ENCODE results near the gene OR56A4. TPM values are rescaled to one million over a fixed set of nuclear protein-coding genes. Genes with fewer than 3 reads are reported as not detected.
A peak's percentile ranks its signal among the peaks of the same experiment; 100 is the strongest.

OR56A4 gene
- total RNA-seq, 4 donors from 2014 or later, result not detected

GRCh38 chr11:6027501-6027900, 20.8 kb upstream of the OR56A4 start:
- Histone ChIP-seq H3K36me3 (no peaks in the 10 kb centered on the region), H3K27me3 (no peaks in the 10 kb centered on the region), H3K4me1 (no peaks in the 10 kb centered on the region), H3K27ac (no peak overlapping the region), H3K4me3 (no peak overlapping the region), H3K9me3 (no peaks in the 10 kb centered on the region)
- DNase-seq, result no peak
- intact Hi-C loops (cut with DNase I; ENCODE audit: low total_unique reads), result loop anchor here (10.0 kb wide), 1 partner anchor 327 kb away; no protein-coding TSS in a partner anchor
- TF ChIP-seq CTCF (IDR thresholded peaks at IDR 0.05) (no peak), POLR2A (IDR thresholded peaks at IDR 0.05) (no peak)

GRCh38 chr11:6025056-6025455, 18.3 kb upstream of the OR56A4 start:
- no peak for TF ChIP-seq POLR2A (IDR thresholded peaks at IDR 0.05)
- TF ChIP-seq CTCF (IDR thresholded peaks at IDR 0.05), result no peak
- DNase-seq, result no peak
- H3K9me3 ChIP-seq, result no peaks in the 10 kb centered on the region
- intact Hi-C loops (cut with DNase I; ENCODE audit: low total_unique reads), result loop anchor here (10.0 kb wide), 1 partner anchor 330 kb away; no protein-coding TSS in a partner anchor
- no peaks in the 10 kb centered on the region for H3K36me3 ChIP-seq
- no peak overlapping the region for H3K4me3 ChIP-seq
- no peaks in the 10 kb centered on the region for H3K4me1 ChIP-seq
- no peaks in the 10 kb centered on the region for H3K27me3 ChIP-seq
- H3K27ac ChIP-seq, result no peak overlapping the region

GRCh38 chr11:6022956-6023355, 16.2 kb upstream of the OR56A4 start:
- Histone ChIP-seq H3K9me3 (no peaks in the 10 kb centered on the region), H3K4me1 (no peaks in the 10 kb centered on the region), H3K27me3 (no peaks in the 10 kb centered on the region), H3K4me3 (no peak overlapping the region), H3K27ac (no peak overlapping the region), H3K36me3 (no peaks in the 10 kb centered on the region)
- intact Hi-C loops (cut with DNase I; ENCODE audit: low total_unique reads), result loop anchor here (10.0 kb wide), 1 partner anchor 332 kb away; no protein-coding TSS in a partner anchor
- peak; percentile 37 to 52 (median 45) for TF ChIP-seq CTCF (IDR thresholded peaks at IDR 0.05)
- TF ChIP-seq POLR2A (IDR thresholded peaks at IDR 0.05), result no peak
- DNase-seq, result no peak

- intact Hi-C loops (cut with DNase I; ENCODE audit: low total_unique reads), result no loop called here
- no peak for DNase-seq
- H3K36me3 ChIP-seq, result no peaks in the 10 kb centered on the region
- H3K27me3 ChIP-seq, result no peaks in the 10 kb centered on the region
- no peaks in the 10 kb centered on the region for H3K9me3 ChIP-seq
- TF ChIP-seq CTCF (IDR thresholded peaks at IDR 0.05) (no peak), POLR2A (IDR thresholded peaks at IDR 0.05) (no peak)
- H3K4me3 ChIP-seq, result no peak overlapping the region
- no peaks in the 10 kb centered on the region for H3K4me1 ChIP-seq
- H3K27ac ChIP-seq, result no peak overlapping the region
Measured at GRCh38 chr11:6013042-6013441, 6.3 kb upstream of the OR56A4 start.

- no peak for TF ChIP-seq POLR2A (IDR thresholded peaks at IDR 0.05)
- no peak for TF ChIP-seq CTCF (IDR thresholded peaks at IDR 0.05)
- intact Hi-C loops (cut with DNase I; ENCODE audit: low total_unique reads), result no loop called here
- Histone ChIP-seq H3K4me1 (no peaks in the 10 kb centered on the region), H3K36me3 (no peaks in the 10 kb centered on the region), H3K4me3 (no peak overlapping the region), H3K27ac (no peak overlapping the region), H3K27me3 (no peaks in the 10 kb centered on the region), H3K9me3 (no peaks in the 10 kb centered on the region)
- no peak for DNase-seq
Measured at GRCh38 chr11:6012035-6012668, 5.4 kb upstream of the OR56A4 start.

All from uterus (tissue), 4 donors.